Measurements from ENCODE around the gene DLGAP4. TPM values are rescaled to one million over a fixed set of nuclear protein-coding genes. Genes with fewer than 3 reads are reported as not detected.
"Not testable (repeated sequence)": the region's sequence is repeated elsewhere in the genome, so short reads cannot be mapped to it uniquely, and the experiment has no call there.

DLGAP4 gene
- total RNA-seq, 1 donor from 2014 or later, result 172 TPM

DNA sequence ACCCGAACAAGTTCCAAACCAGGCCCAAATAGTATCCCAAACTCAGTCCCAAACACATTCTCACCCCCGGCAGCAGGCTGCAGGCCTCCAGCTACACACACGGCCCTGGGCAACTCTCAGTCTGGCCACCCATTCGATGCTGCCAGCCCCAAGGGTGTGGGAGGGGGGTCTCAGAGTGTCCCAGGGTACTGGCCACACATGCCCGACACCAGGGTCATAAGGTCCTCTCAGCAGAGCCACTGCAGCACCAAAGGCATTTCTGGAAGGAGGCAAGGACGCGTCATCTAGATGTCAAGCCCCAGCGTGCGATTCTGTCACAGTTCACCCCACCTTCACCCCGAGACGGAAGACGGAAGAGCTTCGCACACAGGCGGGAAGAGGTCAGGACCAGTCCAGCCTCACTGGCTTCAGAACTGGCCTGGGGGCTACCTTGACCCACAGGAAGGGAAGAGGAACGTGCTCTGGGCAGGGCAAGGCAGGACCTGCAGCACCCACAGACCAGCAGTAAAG lies 244.7 kb downstream of the DLGAP4 start:
- Mint-ChIP-seq H3K4me1 (ENCODE audit: unreplicated experiment) (no peaks in the 10 kb centered on the region), H3K9me3 (ENCODE audit: unreplicated experiment) (no peaks in the 10 kb centered on the region), H3K36me3 (ENCODE audit: low read depth, unreplicated experiment) (peaks cover 7% of the 10 kb centered on the region), H3K27ac (ENCODE audit: unreplicated experiment) (no peak overlapping the region), H3K4me3 (ENCODE audit: unreplicated experiment) (no peak overlapping the region), H3K27me3 (ENCODE audit: unreplicated experiment) (peaks cover 13% of the 10 kb centered on the region)
- no peak for DNase-seq (ENCODE audit: low spot score)
- no peak for TF ChIP-seq CTCF (IDR thresholded peaks at IDR 0.05; ENCODE audit: unreplicated experiment)

DNA sequence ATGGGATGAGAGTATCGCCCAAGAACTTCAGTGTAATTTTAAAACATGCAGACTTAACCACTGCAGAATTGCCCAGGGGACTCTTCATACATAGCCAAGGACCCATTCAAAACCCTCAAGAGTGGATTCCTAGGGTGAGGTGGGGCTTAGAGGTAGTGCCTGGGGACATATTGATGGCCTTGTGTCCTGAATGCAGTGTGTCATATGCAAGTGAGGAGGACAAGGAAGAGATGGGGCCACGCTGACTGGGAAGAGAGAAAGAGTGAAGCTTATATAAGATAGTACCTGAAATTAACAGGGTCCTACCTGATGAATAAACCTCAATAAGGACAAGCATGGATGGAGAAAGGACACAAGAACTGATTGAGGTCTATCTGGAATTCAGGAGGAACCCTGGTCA lies 249.1 kb downstream of the DLGAP4 start:
- Mint-ChIP-seq H3K36me3 (ENCODE audit: low read depth, unreplicated experiment) (no peaks in the 10 kb centered on the region), H3K4me3 (ENCODE audit: unreplicated experiment) (no peak overlapping the region), H3K27ac (ENCODE audit: unreplicated experiment) (no peak overlapping the region), H3K27me3 (ENCODE audit: unreplicated experiment) (peaks cover 7% of the 10 kb centered on the region), H3K9me3 (ENCODE audit: unreplicated experiment) (no peaks in the 10 kb centered on the region), H3K4me1 (ENCODE audit: unreplicated experiment) (no peaks in the 10 kb centered on the region)
- no peak for DNase-seq (ENCODE audit: low spot score)
- no peak for TF ChIP-seq CTCF (IDR thresholded peaks at IDR 0.05; ENCODE audit: unreplicated experiment)

- no peak overlapping the region for H3K27ac Mint-ChIP-seq (ENCODE audit: unreplicated experiment)
- no peaks in the 10 kb centered on the region for H3K9me3 Mint-ChIP-seq (ENCODE audit: unreplicated experiment)
- H3K27me3 Mint-ChIP-seq (ENCODE audit: unreplicated experiment), result peaks cover 2% of the 10 kb centered on the region
- no peak for DNase-seq (ENCODE audit: low spot score)
- no peak for TF ChIP-seq CTCF (IDR thresholded peaks at IDR 0.05; ENCODE audit: unreplicated experiment)
- peaks cover 4% of the 10 kb centered on the region for H3K36me3 Mint-ChIP-seq (ENCODE audit: low read depth, unreplicated experiment)
- no peaks in the 10 kb centered on the region for H3K4me1 Mint-ChIP-seq (ENCODE audit: unreplicated experiment)
- H3K4me3 Mint-ChIP-seq (ENCODE audit: unreplicated experiment), result no peak overlapping the region
Observed at GRCh38 chr20:36562724-36563123, 256.6 kb downstream of the DLGAP4 start.

GRCh38 chr20:36563374-36563773 lies 257.2 kb downstream of the DLGAP4 start:
- no peak for DNase-seq (ENCODE audit: low spot score)
- Mint-ChIP-seq H3K27ac (ENCODE audit: unreplicated experiment) (no peak overlapping the region), H3K27me3 (ENCODE audit: unreplicated experiment) (peaks cover 2% of the 10 kb centered on the region)

DNA sequence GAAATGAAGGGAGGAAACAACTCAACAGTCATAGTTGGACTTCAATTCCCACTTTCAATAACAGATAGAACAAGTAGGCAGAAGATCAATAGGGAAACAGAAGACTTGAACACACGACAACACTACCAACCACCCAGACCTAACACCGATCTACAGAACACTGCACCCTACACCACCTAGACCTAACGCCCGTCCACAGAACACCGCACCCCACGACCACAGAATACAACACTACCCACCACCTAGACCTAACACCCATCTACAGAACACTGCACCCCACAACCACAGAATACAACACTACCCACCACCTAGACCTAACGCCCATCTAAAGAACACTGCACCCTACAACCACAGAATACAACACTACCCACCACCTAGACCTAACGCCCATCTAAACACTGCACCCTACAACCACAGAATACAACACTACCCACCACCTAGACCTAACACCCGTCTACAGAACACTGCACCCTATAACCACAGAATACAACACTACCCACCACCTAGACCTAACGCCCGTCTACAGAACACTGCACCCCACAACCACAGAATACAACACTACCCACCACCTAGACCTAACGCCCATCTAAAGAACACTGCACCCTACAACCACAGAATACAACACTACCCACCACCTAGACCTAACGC lies 258.1 kb downstream of the DLGAP4 start:
- H3K27ac Mint-ChIP-seq (ENCODE audit: unreplicated experiment); H3K36me3 Mint-ChIP-seq (ENCODE audit: low read depth, unreplicated experiment); H3K9me3 Mint-ChIP-seq (ENCODE audit: unreplicated experiment); H3K4me1 Mint-ChIP-seq (ENCODE audit: unreplicated experiment); DNase-seq (ENCODE audit: low spot score); H3K27me3 Mint-ChIP-seq (ENCODE audit: unreplicated experiment); H3K4me3 Mint-ChIP-seq (ENCODE audit: unreplicated experiment): not testable (repeated sequence)

More at GRCh38 chr20:36563374-36563773, 257.2 kb downstream of the DLGAP4 start:
- H3K4me1 Mint-ChIP-seq (ENCODE audit: unreplicated experiment), result no peaks in the 10 kb centered on the region
- TF ChIP-seq CTCF (IDR thresholded peaks at IDR 0.05; ENCODE audit: unreplicated experiment), result no peak
- H3K4me3 Mint-ChIP-seq (ENCODE audit: unreplicated experiment), result no peak overlapping the region
- H3K9me3 Mint-ChIP-seq (ENCODE audit: unreplicated experiment), result no peaks in the 10 kb centered on the region
- peaks cover 4% of the 10 kb centered on the region for H3K36me3 Mint-ChIP-seq (ENCODE audit: low read depth, unreplicated experiment)

DNA sequence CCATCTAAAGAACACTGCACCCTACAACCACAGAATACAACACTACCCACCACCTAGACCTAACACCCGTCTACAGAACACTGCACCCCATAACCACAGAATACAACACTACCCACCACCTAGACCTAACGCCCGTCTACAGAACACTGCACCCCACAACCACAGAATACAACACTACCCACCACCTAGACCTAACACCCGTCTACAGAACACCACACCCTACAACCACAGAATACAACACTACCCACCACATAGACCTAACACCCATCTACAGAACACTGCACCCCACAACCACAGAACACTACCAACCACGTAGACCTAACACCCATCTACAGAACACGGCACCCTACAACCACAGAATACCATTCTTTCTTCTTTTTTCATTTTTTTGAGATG lies 258.6 kb downstream of the DLGAP4 start:
- H3K4me1 Mint-ChIP-seq (ENCODE audit: unreplicated experiment); H3K9me3 Mint-ChIP-seq (ENCODE audit: unreplicated experiment); H3K27ac Mint-ChIP-seq (ENCODE audit: unreplicated experiment); H3K27me3 Mint-ChIP-seq (ENCODE audit: unreplicated experiment); DNase-seq (ENCODE audit: low spot score); H3K36me3 Mint-ChIP-seq (ENCODE audit: low read depth, unreplicated experiment): not testable (repeated sequence)
- peak overlapping the region; percentile 62 for H3K4me3 Mint-ChIP-seq (ENCODE audit: unreplicated experiment)

Data from endothelial cell (in vitro differentiated cells).